Caco-2 (cell line): ENCODE data around the gene RARRES1. TPM values are rescaled to one million over a fixed set of nuclear protein-coding genes. Genes with fewer than 3 reads are reported as not detected.

Experiments
- BruUV-seq: library from RNA; stranded (reverse); fragments of 400-500 nt; replicated peaks from 2 replicates; lab custom pipeline; 2021; lab: Mats Ljungman, UMichigan
- CTCF ChIA-PET: fragments of 300-600 bp; sonication (Branson Sonifier 250); formaldehyde crosslinking; loops from one replicate; lab custom pipeline; 2022; ENCODE audit warnings: antibody characterized with exemption; lab: Charles Lee
- POLR2A ChIA-PET: fragments of 300-600 bp; sonication (Branson Sonifier 250); formaldehyde crosslinking; loops from one replicate; lab custom pipeline; 2022; ENCODE audit warnings: antibody characterized with exemption; lab: Charles Lee
- DNase-seq, 2 experiments: peaks; one replicate each; pipeline versions ENCODE4 v3.0.0 to v3.0.0-alpha.2; 2020 to 2022
- H3K27me3 ChIP-seq: replicated peaks from 2 replicates; pipeline ENCODE4 v1.6.0; 2011; ENCODE audit warnings: low read length; ENCODE audit not compliant: control insufficient read depth, insufficient read depth
- H3K36me3 ChIP-seq: 2 replicates; pipeline ENCODE4 v1.5.1; 2011; ENCODE audit warnings: low read length; ENCODE audit not compliant: control insufficient read depth, insufficient read depth
- H3K4me1 ChIP-seq: fragments of 250-450 bp; sonication (Bioruptor Pico); 2 replicates; pipeline ENCODE4 v1.5.1; 2020; ENCODE audit warnings: mild to moderate bottlenecking
- H3K4me3 ChIP-seq: 2 replicates; pipeline ENCODE4 v1.5.1; 2011; ENCODE audit warnings: low read depth, mild to moderate bottlenecking, control low read depth, low read length
- H3K9me3 ChIP-seq: fragments of 250-450 bp; sonication (Bioruptor Pico); 2 replicates; pipeline ENCODE4 v1.5.1; 2020; ENCODE audit warnings: mild to moderate bottlenecking, moderate library complexity
- H3K27ac Mint-ChIP-seq: one replicate; pipeline ENCODE4 v1.8.0; 2022; ENCODE audit warnings: mixed read lengths; ENCODE audit not compliant: unreplicated experiment
- H3K27me3 Mint-ChIP-seq: one replicate; pipeline ENCODE4 v1.8.0; 2022; ENCODE audit warnings: mixed read lengths; ENCODE audit not compliant: insufficient read depth, unreplicated experiment
- H3K36me3 Mint-ChIP-seq: one replicate; pipeline ENCODE4 v1.8.0; 2022; ENCODE audit warnings: mild to moderate bottlenecking, mixed read lengths; ENCODE audit not compliant: insufficient read depth, unreplicated experiment
- H3K4me1 Mint-ChIP-seq: one replicate; pipeline ENCODE4 v1.8.0; 2022; ENCODE audit warnings: low read depth, mixed read lengths; ENCODE audit not compliant: unreplicated experiment
- H3K4me3 Mint-ChIP-seq: one replicate; pipeline ENCODE4 v1.8.0; 2022; ENCODE audit warnings: mild to moderate bottlenecking, moderate library complexity, mixed read lengths; ENCODE audit not compliant: unreplicated experiment
- H3K9me3 Mint-ChIP-seq: one replicate; pipeline ENCODE4 v1.8.0; 2022; ENCODE audit warnings: mixed read lengths; ENCODE audit not compliant: unreplicated experiment
- CTCF ChIP-seq, 2 experiments: fragments of 200-600 bp in 1 of 2; IDR thresholded peaks; 1 replicate in 1 of 2; 2 replicates in 1 of 2; pipeline versions ENCODE4 v1.5.1 to v1.8.0; 2011 to 2022; ENCODE audit warnings: antibody characterized with exemption in 1 of 2, control low read depth in 1 of 2, inconsistent platforms in 1 of 2, low read depth in 1 of 2, low read length in 1 of 2, mild to moderate bottlenecking in 1 of 2, moderate library complexity in 1 of 2; ENCODE audit not compliant: insufficient read depth in 1 of 2, severe bottlenecking in 1 of 2, unreplicated experiment in 1 of 2
- intact Hi-C: fragments of 100-400 bp; cut with micrococcal nuclease; formaldehyde crosslinking; loops from one replicate; pipeline ENCODE4 v1.10.0; 2022; ENCODE audit not compliant: unreplicated experiment
- total RNA-seq: library from RNA; stranded (reverse); gene quantifications from 2 replicates; pipeline ENCODE4 v1.2.3, GENCODE V29; 2022

The RARRES1 gene
- total RNA-seq, 1 experiment from 2014 or later = 9.0 TPM

- Mint-ChIP-seq H3K36me3 (no peaks in the 10 kb centered on the region), H3K9me3 (no peaks in the 10 kb centered on the region), H3K4me1 (no peaks in the 10 kb centered on the region), H3K4me3 (no peak overlapping the region), H3K27me3 (no peaks in the 10 kb centered on the region), H3K27ac (no peak overlapping the region)
- intact Hi-C loops = no loop called here
- no peak for TF ChIP-seq CTCF (IDR thresholded peaks at IDR 0.05; ENCODE audit: insufficient read depth in 1 of 2, low read depth in 1 of 2, low read length in 1 of 2, severe bottlenecking in 1 of 2, unreplicated experiment in 1 of 2)
- ChIA-PET CTCF (interaction anchor here (2.7 to 2.8 kb wide), 2 partner anchors 61 to 63 kb away, joined by 55 to 72 read pairs; no protein-coding TSS in a partner anchor), POLR2A (no interaction called here)
- H3K4me3 ChIP-seq = no peak overlapping the region
- peaks cover 3% of the 10 kb centered on the region; the same call in 1 of the 2 replicates for H3K4me1 ChIP-seq
- no peaks in the 10 kb centered on the region for H3K27me3 ChIP-seq
- DNase-seq = no peak
- no peaks in the 10 kb centered on the region for H3K9me3 ChIP-seq
- no peaks in the 10 kb centered on the region for H3K36me3 ChIP-seq
- BruUV-seq = no TSS peak
Observed at GRCh38 chr3:158728851-158729250, 3.4 kb downstream of the RARRES1 start.

- Mint-ChIP-seq H3K27me3 (no peaks in the 10 kb centered on the region), H3K4me1 (no peaks in the 10 kb centered on the region), H3K9me3 (no peaks in the 10 kb centered on the region), H3K36me3 (no peaks in the 10 kb centered on the region), H3K27ac (no peak overlapping the region), H3K4me3 (no peak overlapping the region)
- intact Hi-C loops = no loop called here
- no TSS peak for BruUV-seq
- Histone ChIP-seq H3K4me1 (peaks cover 3% of the 10 kb centered on the region; the same call in 1 of the 2 replicates), H3K27me3 (no peaks in the 10 kb centered on the region), H3K9me3 (no peaks in the 10 kb centered on the region), H3K36me3 (no peaks in the 10 kb centered on the region), H3K4me3 (no peak overlapping the region)
- no peak for TF ChIP-seq CTCF (IDR thresholded peaks at IDR 0.05; ENCODE audit: insufficient read depth in 1 of 2, low read depth in 1 of 2, low read length in 1 of 2, severe bottlenecking in 1 of 2, unreplicated experiment in 1 of 2)
- no peak for DNase-seq
- ChIA-PET CTCF (interaction anchor here (0.7 to 2.8 kb wide), 13 partner anchors 16 to 1600 kb away, joined by 3 to 72 read pairs (median 4); partner anchors contain the start of gene MFSD1), POLR2A (no interaction called here)
Observed at GRCh38 chr3:158728061-158728377, 4.2 kb downstream of the RARRES1 start.

GRCh38 chr3:158727206-158728060 is 4.8 kb downstream of the RARRES1 start:
- Mint-ChIP-seq H3K4me1 (no peaks in the 10 kb centered on the region), H3K36me3 (no peaks in the 10 kb centered on the region), H3K9me3 (no peaks in the 10 kb centered on the region), H3K4me3 (no peak overlapping the region), H3K27ac (no peak overlapping the region), H3K27me3 (no peaks in the 10 kb centered on the region)
- Histone ChIP-seq H3K4me3 (no peak overlapping the region), H3K9me3 (no peaks in the 10 kb centered on the region), H3K36me3 (no peaks in the 10 kb centered on the region), H3K27me3 (no peaks in the 10 kb centered on the region), H3K4me1 (0 out of 2 replicates have a peak, but pooled peaks cover 3% of the 10 kb centered on the region)
- peak; percentile 46 to 63 for DNase-seq
- POLR2A ChIA-PET = no interaction called here
- intact Hi-C loops = loop anchor here (1.0 kb wide), 2 partner anchors 42 to 62 kb away; no protein-coding TSS in a partner anchor
- TF ChIP-seq CTCF (IDR thresholded peaks at IDR 0.05; ENCODE audit: insufficient read depth in 1 of 2, low read depth in 1 of 2, low read length in 1 of 2, severe bottlenecking in 1 of 2, unreplicated experiment in 1 of 2) = peak; percentile 70 to 72
- CTCF ChIA-PET = interaction anchor here (0.6 to 2.8 kb wide), 14 partner anchors 17 to 1599 kb away, joined by 3 to 72 read pairs (median 4); partner anchors contain the start of gene MFSD1
- no TSS peak for BruUV-seq
